Measurements from ENCODE around the gene RWDD2A.

RWDD2A gene

DNA sequence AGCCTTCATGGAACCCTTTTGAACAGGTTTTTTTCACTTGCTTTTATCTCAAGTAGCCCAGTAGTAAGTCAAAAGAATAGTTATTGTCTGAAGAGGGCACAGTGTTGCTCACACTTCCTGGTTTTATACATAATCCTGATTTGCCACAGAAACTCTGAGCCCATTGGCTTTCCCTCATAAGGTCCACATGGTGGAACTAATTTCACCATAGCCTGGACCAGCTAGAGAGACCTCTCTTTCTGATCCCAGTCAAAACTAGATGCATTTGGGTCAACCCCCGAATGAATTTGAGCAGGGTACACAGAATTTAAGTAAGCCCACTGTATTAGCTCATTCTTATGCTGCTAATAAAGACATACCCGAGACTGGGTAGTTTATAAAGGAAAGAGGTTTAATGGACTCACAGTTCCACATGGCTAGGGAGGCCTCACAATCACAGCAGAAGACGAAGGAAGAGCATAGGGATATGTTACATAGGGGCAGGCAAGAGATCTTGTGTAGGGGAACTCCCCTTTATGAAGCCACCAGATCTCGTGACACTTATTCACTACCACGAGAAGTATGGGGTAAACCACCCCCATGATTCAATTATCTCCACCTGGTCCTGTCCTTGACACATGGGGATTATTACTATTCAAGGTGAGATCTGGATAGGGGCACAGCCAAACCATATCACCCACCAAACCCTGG is 6.2 kb downstream of the RWDD2A start:
- no peak for DNase-seq (ENCODE audit: low spot score)

DNA sequence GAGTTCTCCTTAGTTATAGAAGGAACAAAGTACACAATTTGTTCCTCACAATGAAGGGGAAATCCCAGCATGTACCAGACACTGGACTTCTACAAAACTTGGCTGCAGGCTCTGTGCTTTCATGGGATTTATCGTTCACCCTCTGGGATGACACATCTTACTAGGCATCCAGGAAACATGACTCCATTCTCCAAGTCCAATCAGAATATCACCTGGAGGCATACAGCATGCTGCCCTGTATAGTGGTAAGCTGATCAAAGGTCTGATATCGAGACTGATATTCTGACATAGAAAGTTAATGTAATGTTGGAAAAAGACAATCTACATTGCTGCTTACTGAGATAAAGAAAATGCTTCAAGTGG is 6.7 kb downstream of the RWDD2A start:
- DNase-seq (ENCODE audit: low spot score) = peak; percentile 26

DNA sequence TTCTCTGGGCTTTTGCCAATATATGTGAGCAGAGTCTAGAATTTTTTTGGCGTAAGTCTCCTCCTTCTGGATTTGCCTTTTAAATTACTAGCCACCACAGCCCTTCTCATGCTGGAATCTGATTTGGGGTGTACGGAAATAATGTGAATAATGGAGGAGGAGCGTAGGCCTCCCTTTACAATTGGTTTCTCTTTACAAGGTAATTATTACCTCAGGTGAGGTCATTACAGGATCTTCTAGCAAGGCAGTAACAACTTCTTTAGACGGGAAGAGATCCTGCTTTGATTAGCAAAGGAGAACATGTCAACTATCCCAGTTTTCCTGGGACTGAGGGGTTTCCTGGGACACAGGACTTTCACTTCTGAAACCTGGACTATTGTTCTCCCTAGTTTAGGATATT is 8.9 kb downstream of the RWDD2A start:
- DNase-seq (ENCODE audit: low spot score) = no peak

DNA sequence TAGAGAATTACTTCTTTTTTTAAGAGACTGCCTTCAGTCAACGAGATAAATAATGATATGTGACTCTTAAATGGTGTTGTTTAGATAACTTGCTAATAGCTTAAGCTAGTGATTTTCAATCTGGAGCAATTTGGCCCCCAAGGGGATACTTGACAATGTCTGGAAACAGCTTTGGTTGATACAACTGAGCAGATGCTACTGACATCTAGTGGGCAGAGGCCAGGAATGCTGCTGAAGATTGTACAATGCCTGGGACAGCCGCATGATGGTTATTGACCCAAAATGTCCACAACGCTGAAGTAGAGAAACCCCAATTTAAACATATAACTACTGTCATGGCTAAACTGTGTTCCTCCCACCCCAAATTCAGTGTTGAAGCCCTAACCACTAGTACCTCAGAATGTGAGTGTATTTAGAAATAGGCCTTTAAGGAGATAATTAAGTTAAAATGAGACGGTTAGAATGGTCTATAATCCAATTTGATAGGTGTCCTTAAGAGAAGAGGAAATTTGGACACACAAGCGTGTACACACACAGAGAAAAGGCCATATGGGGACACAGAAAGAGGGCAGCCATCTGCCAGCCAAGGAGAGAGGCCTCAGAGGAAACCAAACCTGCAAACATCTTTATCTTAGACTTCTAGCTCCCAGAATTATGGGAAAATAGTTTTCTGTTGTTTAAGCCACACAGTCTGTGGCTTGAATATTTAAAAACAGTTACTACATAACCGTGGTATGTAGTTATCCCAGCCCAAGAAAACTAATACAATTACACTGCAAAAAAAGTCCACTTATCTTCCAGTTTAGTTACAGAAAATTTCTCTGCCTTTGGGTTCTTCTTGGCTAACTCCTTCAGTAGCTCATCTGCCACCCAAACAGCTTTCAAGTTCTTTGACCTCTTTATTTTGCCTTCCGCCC is 22.2 kb downstream of the RWDD2A start:
- DNase-seq (ENCODE audit: low spot score) = peak; percentile 87

DNA sequence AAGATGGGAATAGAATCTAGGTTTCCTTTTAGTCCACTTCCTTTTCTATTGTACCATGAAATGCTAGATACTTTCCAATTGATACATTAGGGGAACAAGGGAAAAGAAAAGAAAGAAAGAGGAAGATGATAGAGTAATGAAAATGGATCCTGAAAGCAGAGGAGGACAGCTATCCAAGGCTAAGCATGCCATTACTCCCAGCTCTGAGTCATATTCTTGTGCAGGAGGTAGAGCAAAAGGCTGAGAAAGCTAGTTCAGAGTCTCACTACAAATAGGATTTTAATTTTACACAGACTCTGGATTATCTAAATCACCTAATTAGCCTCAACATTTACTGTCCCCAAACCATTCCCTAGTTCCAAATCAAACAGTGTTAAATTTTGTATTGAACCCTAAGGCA is 23.6 kb downstream of the RWDD2A start:
- DNase-seq (ENCODE audit: low spot score) = no peak

DNA sequence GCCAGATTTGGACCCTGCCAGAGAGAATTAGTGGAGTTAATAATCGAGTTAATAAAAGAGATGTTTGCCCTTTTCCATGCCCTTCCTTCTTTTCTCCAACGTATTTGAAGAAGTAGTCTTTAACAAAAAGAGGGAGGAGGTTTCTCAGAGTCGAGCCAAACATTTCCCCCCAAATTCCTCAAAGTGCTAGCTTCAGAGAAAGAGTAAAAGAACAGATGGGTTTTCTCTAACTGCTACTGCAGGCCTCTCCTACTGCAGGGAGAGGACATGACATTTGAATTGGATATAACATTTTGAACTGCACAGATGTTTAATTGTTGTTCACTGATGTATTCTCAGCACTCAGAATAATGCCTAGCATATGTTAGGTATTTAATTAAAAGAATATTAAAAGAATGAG is 25.5 kb downstream of the RWDD2A start:
- no peak for DNase-seq (ENCODE audit: low spot score)

DNA sequence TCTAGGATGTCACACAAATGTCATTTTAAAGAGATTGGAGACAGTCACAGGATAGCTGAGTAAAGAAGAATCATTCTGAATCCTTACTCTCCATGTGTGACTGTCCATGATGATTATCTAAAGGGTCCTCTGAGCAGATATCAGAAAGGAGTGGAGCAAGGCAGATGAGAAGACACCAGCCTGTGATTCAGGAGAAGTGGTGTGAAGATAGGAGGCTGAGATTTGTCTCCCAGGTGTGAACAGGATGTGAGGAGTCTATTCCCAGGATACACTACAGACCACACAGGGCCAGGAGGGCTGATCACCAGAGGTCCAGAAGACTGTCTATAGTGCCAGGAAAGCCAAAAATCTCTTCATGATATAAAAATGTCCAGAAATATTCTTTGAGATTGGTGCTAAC is 27.0 kb downstream of the RWDD2A start:
- DNase-seq (ENCODE audit: low spot score) = no peak

DNA sequence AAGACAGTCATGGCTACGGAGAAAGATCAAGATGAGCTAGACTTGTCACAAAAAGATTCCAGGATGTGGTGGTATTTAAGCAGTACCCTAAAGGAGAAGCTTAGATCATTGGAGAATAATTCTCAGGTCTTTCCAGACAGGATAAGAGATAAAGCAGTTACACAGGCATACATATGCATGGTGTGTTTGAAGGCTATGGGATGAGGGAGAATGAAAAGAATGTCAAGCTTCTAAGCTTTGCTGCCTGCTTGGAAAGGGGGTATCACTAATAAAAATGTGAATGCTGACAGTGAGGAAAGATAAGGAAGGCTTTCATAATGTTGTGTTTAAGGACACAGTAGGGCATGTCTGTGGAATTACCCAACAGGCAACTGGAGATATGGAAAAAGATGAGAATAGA is 28.1 kb downstream of the RWDD2A start:
- no peak for DNase-seq (ENCODE audit: low spot score)

DNA sequence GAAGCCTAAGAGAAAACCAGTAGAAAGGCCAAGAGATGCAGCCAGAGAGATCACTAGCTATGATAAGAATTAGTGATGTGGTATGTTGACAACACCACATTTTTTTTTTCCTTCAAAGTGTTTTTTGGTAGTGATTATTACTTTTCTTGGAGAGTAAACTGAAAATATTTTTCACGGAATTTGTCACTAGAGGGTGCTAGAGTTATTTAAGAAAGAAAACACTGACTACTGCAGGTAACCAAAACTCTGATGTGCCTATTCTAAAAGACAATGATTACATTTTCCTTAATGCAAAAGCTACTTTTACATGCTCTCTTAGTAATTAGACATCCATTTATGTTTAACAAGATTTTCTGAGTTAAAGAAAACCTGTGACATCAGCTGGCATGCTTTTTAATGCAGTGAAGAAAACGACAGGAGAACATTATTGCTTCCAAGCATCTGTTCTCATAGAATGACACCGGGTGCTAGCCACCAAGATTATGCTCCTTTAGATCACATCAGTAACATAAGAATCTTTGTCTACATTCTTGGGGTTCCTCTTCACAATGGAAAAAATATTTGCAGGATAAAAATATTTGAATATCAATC is 28.8 kb downstream of the RWDD2A start:
- DNase-seq (ENCODE audit: low spot score) = peak; percentile 66

DNA sequence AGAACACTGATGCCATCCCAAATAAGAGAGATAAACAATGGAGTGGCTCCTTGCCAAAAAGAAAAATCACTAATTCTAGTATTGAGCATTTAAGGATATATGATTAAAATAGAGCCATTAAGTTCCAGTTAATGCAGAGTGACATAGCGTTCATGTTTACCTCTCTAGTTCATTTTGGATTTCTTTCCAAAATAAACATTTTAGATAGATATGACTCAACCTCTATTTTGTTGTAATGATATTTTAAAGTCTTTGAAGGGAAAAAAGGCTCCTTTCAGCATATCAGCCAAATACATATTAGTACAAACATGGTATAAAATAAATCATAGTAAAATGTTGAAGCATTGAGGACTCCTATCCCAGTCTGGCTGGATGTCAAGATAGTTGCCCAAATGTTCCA is 33.4 kb downstream of the RWDD2A start:
- no peak for DNase-seq (ENCODE audit: low spot score)

DNA sequence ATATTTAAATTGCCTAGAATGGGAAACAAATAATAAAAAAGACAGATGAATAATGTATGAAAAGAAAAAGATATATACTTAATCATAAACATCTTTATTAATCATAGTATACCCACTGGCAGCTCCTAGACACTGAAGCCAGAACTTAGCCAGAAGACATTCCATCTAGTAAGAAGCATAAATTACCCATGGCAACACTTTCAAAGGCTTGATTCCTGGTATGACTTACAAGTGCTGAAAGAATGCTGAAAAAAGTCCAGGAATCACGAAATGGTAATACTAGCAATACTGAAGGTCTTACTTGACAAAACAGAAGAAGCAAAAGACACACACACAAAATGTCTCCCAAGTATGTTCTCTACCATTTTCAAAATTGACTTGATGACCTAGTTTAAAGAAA is 38.0 kb downstream of the RWDD2A start:
- no peak for DNase-seq (ENCODE audit: low spot score)

DNA sequence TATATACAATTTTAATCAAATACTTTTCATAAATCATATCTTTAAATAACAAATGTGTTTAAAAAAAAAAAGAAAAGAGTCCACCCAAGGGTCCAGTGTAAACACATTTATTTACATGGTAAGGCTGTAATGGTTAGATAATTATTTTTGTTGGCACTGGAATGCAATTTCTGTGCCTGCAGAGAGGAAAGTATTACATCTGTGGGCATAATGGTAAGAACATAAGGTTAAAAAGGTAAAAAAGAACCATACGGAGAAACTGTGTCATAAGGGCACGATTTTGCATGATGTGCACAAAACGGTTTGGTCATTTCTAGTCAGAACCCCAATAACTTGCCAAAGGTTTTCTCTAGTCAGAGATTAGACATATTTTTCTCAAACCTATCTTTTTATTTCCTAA is 54.3 kb downstream of the RWDD2A start:
- DNase-seq (ENCODE audit: low spot score) = no peak
